ENCODE results near the gene GSN. TPM values are rescaled to one million over a fixed set of nuclear protein-coding genes. Genes with fewer than 3 reads are reported as not detected.
"Not testable (repeated sequence)": the region's sequence is repeated elsewhere in the genome, so short reads cannot be mapped to it uniquely, and the experiment has no call there.

Gene GSN
- total RNA-seq, 2 donors from 2014 or later: 9.4 to 40.9 TPM

DNA sequence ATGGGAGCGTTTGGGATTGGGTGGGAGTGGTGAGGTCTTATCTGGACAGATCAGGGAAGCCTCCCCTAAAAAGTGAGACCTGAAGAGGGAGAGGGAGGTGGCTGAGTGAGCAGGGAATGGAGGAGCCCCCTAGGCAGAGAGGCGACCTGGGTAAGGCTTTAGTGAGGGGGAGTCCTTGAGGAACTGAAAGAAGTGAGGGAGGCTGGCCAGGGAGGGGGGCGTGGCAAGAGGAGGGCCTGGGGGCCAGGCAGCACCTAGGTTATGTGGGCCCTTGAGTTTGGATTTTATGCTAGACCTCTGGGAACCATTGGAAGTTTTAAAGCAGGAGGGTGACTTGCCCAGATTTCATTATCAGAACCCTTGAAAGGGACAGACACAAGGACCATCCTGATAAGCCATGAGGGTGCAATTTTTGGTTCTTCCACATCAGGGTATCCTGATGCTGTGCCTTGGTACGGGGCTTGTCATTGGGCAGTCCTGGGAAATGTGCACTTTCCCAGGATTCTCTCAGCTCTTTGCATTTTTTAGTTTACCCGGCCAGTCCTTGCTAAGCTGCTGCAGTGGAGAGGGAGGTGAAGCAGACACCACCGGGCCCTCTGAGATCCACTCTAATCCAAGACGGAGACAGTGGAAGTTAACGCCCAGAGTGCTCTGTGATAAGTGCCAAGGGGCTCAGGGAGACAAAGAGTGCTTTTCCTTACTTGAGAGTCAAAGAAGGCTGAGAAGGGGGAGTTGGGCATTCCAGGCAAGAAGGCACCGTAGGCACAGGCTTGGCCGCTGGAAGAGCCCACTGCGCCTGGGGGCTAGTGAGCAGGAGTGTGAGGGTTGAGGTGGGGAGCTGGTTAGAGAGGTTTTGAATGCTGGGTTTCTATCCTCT lies 16.1 kb downstream of the GSN start:
- ATAC-seq (no peak), DNase-seq (ENCODE audit: low spot score) (no peak)
- Mint-ChIP-seq H3K36me3 (no peaks in the 10 kb centered on the region), H3K4me3 (no peak overlapping the region), H3K27ac (no peak overlapping the region), H3K9me3 (no peaks in the 10 kb centered on the region), H3K4me1 (ENCODE audit: low read depth in 2 of 2) (peaks cover 9 to 30% of the 10 kb centered on the region in 2 donors), H3K27me3 (no peaks in the 10 kb centered on the region)

DNA sequence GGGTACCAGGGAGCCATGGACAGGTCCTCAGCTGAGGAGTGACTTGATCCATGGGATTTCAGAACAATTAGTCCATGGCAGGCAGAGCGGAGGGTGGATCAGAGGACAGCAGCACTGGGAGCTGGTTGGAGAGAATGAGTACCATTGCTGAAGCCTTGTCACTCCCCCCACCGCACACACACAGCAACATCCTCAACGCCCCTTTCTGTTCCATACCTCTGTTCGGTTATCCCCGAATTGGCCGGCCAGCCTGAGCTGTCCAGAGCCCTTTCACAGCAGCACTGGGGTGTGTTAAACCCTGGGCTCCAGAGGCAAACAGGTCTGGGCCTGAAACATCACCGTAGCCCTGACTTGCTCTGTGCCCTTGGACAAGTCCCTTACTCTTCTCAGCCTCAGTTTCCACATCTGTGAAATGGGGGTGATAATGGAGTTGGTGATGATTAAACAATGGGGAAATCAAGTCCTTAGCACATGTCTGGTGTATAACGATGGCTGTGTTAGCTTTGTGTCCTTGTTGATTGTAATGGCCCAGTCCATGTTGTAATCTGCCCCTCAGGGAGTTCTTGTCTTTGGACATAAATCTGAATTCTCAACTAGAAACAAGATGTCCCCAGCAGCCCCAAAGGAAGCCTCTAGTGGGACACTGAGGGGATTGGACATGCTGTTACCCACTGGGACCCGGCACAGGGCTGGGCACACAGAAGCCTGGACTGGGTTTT lies 16.9 kb downstream of the GSN start:
- DNase-seq (ENCODE audit: low spot score) (no peak), ATAC-seq (no peak)
- Mint-ChIP-seq H3K27me3 (no peaks in the 10 kb centered on the region), H3K27ac (no peak overlapping the region), H3K4me1 (ENCODE audit: low read depth in 2 of 2) (peaks cover 4 to 28% of the 10 kb centered on the region in 2 donors), H3K36me3 (no peaks in the 10 kb centered on the region), H3K9me3 (no peaks in the 10 kb centered on the region), H3K4me3 (no peak overlapping the region)

DNA sequence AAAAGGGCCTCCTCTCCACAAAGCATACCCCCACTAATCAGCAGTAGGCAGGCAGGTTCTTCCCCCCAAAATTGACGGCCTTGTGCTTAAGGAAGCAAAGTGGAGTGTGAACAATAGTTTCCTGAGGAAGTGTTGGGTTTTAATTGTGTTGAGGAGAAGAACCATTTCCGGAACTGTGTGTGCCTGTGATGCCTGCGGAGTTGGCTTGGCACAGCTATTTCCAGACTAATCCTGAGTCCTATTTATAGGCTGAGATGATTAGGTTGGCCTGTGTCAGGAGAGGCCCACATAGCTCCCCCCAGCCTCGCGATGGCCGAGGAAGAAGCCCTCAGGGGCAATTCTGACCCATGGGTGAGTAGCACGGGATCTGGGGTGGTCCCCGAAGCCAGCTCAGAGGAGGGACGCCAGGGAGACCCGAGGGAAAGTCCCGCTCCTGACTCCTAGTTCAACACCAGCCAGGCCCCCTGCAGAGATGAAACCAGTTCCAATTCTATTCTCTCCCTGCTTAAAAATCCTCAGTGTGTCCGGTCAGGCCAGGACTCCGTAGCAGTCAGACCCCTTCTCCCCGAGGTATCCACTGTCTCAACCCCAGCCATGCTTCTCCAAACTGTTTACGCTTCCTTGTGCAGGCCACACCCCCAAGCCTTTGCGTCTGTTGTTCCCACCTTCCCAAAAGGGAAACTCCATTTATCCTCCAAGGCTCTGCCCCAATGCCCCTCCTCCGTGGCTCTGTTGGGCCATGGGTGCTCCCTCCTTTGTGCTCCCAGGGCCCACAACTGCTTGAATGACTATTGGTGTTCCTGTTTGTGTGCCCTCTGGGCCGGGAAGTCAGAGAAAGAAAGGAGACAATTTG lies 18.1 kb downstream of the GSN start:
- DNase-seq (ENCODE audit: low spot score) (no peak), ATAC-seq (no peak)
- no peaks in the 10 kb centered on the region for H3K27me3 Mint-ChIP-seq
- H3K9me3 Mint-ChIP-seq: no peaks in the 10 kb centered on the region
- peaks cover 4 to 25% of the 10 kb centered on the region in 2 donors for H3K4me1 Mint-ChIP-seq (ENCODE audit: low read depth in 2 of 2)
- H3K36me3 Mint-ChIP-seq: no peaks in the 10 kb centered on the region
- H3K27ac Mint-ChIP-seq: peak overlapping the region; percentile 27 to 57
- no peak overlapping the region for H3K4me3 Mint-ChIP-seq

DNA sequence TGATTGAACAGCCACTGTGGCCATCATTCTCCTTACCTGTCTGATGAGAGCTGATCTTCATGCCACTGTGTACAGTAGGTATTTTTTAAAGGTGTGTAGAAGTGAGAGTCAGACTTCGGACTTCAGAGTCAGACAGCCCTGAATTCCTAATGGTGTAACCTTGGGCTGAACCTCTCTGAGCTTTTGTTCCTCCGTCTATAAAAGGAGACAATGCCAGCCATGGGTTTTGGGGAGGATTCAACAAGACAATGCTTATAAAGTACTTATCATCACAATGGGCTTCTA lies 18.7 kb downstream of the GSN start:
- Mint-ChIP-seq H3K4me1 (ENCODE audit: low read depth in 2 of 2) (peaks cover 4 to 23% of the 10 kb centered on the region in 2 donors), H3K36me3 (no peaks in the 10 kb centered on the region), H3K9me3 (no peaks in the 10 kb centered on the region), H3K27ac (peak overlapping the region; percentile 27 to 57), H3K27me3 (no peaks in the 10 kb centered on the region), H3K4me3 (no peak overlapping the region)
- ATAC-seq: no peak
- no peak for DNase-seq (ENCODE audit: low spot score)

DNA sequence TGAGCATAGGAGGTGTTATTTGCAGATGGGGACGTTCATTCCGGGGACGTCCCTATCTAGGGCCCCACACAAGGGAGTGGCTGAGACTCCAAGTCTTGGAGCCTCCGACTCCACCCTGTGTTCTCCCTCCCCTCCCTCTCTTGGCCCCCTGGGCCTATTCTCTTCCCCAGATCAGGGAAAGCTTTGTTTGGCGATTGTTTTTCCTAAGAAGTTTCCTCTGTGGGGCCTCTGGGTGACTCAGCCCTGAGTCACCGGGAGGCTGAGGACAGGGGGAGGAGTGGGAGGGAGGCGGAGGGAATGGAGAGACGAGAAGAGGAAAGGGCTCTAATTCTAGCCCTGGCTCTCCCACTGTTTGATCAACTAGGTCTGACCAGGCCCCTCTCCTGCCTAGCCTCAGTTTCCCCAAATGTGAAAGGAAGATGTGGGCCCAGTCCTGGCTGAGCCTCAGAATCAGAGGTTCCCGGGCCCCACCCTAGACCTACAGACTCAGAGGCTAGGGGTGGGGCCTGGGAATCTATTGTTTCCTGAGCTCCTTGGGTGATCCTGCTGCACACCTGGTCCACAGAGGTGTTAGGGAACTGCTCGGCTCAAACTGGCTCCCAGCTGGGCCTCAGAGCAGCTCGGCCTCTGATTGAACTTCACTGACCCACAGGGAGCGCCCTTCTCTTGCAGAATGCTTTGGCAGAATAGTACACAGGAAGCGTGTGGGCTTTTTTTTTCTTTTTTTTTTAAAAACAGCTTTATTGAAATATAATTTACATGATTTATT lies 19.2 kb downstream of the GSN start:
- no peak overlapping the region for H3K4me3 Mint-ChIP-seq
- ATAC-seq (no peak), DNase-seq (ENCODE audit: low spot score) (peak; percentile 23)
- H3K27me3 Mint-ChIP-seq: no peaks in the 10 kb centered on the region
- no peaks in the 10 kb centered on the region for H3K36me3 Mint-ChIP-seq
- H3K4me1 Mint-ChIP-seq (ENCODE audit: low read depth in 2 of 2): peaks cover 4 to 23% of the 10 kb centered on the region in 2 donors
- H3K27ac Mint-ChIP-seq: no peak overlapping the region
- H3K9me3 Mint-ChIP-seq: no peaks in the 10 kb centered on the region

DNA sequence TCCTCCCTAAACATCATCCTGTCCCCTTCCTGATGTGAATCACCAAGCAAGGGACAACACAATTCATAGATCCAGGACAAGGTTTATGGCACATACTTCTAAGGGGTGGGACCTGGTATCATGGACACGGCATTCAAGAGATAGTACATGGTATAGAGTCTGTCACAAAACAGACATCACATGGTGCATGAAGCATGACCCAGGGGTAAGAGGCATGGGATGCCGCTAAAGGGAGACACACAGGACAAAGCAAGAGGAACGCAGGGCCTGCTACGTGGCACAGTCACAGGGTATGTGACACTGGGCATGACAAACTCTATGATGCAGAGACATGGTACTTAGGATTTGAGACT lies 20.7 kb downstream of the GSN start:
- no peaks in the 10 kb centered on the region for H3K36me3 Mint-ChIP-seq
- no peaks in the 10 kb centered on the region for H3K9me3 Mint-ChIP-seq
- H3K27me3 Mint-ChIP-seq: no peaks in the 10 kb centered on the region
- ATAC-seq (no peak), DNase-seq (ENCODE audit: low spot score) (peak; percentile 32)
- no peak overlapping the region for H3K27ac Mint-ChIP-seq
- peaks cover 4 to 20% of the 10 kb centered on the region in 2 donors for H3K4me1 Mint-ChIP-seq (ENCODE audit: low read depth in 2 of 2)
- no peak overlapping the region for H3K4me3 Mint-ChIP-seq

DNA sequence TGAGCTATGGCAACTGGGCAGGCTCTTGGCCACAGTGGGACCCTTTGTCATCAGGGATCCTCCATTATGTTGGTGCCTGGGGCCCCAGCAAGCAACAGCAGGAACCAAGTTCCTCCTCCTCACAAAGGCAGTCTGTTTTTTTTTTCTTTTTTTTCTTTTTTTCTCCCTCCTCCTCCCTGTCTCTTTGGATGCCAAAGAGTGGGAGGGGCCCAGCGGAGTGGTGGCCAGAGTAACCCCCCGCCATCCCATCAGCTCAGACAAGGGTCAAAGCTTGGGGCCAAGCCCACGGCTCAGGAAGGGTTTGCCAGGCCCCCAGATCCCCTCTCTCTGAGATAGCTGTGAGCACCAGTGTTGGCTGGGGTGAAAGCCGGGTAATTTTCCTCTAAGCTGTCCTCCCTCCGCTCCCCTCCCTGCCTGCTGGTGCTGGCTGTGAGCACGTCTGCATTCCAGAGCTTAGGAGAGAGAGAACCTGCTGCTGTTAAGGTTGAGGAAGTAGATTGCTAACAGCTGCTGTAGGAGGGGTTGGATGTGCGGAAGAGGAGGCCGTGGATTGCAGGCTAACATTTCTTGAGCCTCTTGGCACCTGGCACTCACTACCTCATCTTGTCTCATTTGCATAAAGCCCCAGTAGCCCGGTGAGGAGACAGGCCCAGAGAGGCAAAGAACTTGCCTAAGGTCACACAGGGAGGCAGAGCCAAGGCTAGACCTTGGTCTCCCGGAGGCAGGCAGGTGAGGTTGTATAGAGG lies 21.2 kb downstream of the GSN start:
- DNase-seq (ENCODE audit: low spot score): peak; percentile 47
- no peaks in the 10 kb centered on the region for H3K27me3 Mint-ChIP-seq
- ATAC-seq: no peak
- no peak overlapping the region for H3K27ac Mint-ChIP-seq
- H3K9me3 Mint-ChIP-seq: no peaks in the 10 kb centered on the region
- H3K4me3 Mint-ChIP-seq: no peak overlapping the region
- no peaks in the 10 kb centered on the region for H3K36me3 Mint-ChIP-seq
- peaks cover 4 to 19% of the 10 kb centered on the region in 2 donors for H3K4me1 Mint-ChIP-seq (ENCODE audit: low read depth in 2 of 2)

DNA sequence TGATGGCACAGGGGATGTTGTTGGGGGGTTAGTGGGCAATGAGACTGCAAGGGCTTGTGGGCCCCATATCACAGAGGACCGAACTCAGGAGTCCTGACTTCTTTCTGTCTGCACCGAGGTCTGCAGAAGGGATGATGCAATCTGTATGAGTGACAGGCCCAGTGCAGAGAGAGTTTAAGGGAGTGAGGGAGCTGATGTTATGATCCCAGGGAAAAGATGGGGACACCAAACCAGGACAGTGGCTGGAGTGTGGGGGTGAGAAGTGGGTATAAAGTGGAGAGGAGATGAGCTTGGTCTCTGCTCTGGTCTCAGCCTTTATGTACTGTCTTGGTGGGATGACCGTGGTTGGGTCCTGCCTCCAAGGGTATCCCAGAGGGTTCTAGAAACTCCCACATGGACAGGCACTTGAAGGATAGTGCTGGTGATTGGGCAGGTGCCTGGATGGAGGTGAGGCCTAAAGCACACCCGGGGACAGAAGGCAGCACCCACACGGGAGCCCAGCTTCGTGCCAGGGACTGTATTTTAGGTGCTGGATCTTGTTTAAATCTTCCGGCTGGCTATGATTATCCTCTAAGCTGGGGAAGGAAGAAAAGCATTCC lies 21.9 kb downstream of the GSN start:
- Mint-ChIP-seq H3K36me3 (no peaks in the 10 kb centered on the region), H3K27ac (no peak overlapping the region), H3K9me3 (no peaks in the 10 kb centered on the region), H3K27me3 (no peaks in the 10 kb centered on the region), H3K4me3 (no peak overlapping the region), H3K4me1 (ENCODE audit: low read depth in 2 of 2) (peaks cover 4 to 19% of the 10 kb centered on the region in 2 donors)
- DNase-seq (ENCODE audit: low spot score): peak; percentile 35
- no peak for ATAC-seq

DNA sequence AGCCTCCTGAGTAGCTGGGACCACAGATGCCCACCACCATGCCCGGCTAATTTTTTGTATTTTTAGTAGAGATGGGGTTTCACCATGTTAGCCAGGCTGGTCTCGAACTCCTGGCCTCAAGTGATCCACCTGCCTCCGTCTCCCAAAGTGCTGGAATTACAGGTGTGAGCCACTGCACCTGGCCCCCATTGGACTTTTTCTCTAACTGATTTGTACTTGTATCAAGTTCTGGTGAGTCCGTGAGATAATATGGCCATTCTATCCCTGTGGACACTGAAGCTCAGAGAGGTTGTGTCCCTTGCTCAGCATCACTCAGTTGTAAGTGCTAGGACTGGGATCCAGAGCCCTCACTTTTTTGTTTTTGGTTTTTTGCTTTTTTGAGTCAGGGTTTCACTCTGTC lies 23.6 kb downstream of the GSN start:
- H3K36me3 Mint-ChIP-seq; H3K4me3 Mint-ChIP-seq; H3K27ac Mint-ChIP-seq; H3K9me3 Mint-ChIP-seq; H3K27me3 Mint-ChIP-seq; ATAC-seq; DNase-seq (ENCODE audit: low spot score): not testable (repeated sequence)
- H3K4me1 Mint-ChIP-seq (ENCODE audit: low read depth in 2 of 2): peaks cover 2 to 11% of the 10 kb centered on the region in 2 donors

DNA sequence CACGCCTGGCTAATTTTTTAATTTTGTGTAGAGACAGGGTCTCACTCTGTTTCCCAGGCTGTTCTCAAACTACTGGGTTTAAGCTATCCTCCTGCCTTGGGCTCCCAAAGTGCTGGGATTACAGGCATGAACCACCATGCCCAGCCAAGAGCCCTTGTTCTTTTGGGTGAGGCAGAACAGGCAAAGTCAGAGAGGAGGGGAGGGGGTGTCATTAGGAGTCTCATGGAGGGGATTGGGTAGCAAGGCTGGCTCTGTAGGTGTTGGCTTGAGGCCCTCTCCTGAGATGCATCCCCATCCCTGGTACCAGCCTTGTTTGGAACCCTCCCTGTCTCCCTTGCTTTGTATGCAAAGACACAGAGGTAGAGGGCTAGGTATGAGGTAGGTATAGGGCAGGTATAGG lies 24.1 kb downstream of the GSN start:
- ATAC-seq (no peak), DNase-seq (ENCODE audit: low spot score) (no peak)
- H3K27me3 Mint-ChIP-seq: no peaks in the 10 kb centered on the region
- H3K27ac Mint-ChIP-seq: no peak overlapping the region
- H3K9me3 Mint-ChIP-seq: no peaks in the 10 kb centered on the region
- no peaks in the 10 kb centered on the region for H3K36me3 Mint-ChIP-seq
- no peak overlapping the region for H3K4me3 Mint-ChIP-seq
- peaks cover 0 to 9% of the 10 kb centered on the region in 2 donors for H3K4me1 Mint-ChIP-seq (ENCODE audit: low read depth in 2 of 2)

DNA sequence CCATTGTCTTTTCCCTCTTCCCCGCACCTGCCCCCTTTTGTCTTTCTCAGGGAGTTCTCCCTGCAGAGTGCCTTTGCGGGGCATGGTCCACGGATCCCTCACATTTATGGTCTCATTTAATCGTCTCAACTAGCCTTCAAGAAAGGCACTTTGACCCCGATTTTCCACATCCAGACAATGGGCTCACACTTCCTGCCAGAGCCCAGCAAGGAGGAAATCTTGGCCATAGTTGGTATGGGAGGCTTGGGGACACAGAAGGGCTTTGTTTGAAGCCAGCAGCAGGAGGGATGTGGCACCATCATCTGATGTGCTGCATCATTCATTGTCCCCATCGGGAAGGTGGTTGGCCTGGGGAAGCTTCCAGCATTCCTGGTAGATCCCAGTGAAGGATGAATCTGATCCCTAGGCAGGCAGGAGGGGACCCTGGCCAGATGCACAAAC lies 24.9 kb downstream of the GSN start:
- DNase-seq (ENCODE audit: low spot score) (peak; percentile 55), ATAC-seq (no peak)
- Mint-ChIP-seq H3K4me1 (ENCODE audit: low read depth in 2 of 2) (peaks cover 0 to 7% of the 10 kb centered on the region in 2 donors), H3K4me3 (no peak overlapping the region), H3K27me3 (no peaks in the 10 kb centered on the region), H3K9me3 (no peaks in the 10 kb centered on the region), H3K36me3 (no peaks in the 10 kb centered on the region), H3K27ac (no peak overlapping the region)

DNA sequence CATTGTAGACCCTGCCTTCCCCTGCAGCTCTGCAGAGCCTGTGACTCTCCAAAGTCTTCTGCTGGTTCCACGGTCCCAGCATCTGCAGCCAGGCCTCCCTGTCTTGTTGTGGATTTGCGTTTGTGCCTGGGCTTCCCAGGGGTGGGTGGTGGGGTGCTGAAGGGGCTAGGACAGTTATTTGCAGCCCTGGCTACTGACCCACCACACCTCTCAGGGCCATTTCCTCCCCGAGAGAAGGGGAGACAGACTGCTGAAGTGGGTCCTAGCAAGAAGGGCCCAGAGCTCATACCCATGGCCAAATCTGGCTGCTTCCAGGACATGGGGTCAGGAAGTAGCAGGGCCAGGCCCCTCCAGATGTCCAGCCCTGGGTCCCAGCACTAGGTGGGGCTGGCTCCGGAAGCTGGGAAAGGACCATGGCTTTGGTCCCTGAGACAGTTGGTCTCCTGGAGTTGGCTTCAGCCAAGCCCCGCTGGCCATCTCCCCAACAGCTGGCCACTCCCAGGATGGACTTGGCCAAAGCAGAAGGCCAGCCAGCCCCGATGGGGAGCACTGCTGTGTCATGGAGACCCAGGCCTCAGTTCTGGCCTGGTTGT lies 26.3 kb downstream of the GSN start:
- no peak for ATAC-seq
- no peak overlapping the region for H3K27ac Mint-ChIP-seq
- H3K4me1 Mint-ChIP-seq (ENCODE audit: low read depth in 2 of 2): peaks cover 10% of the 10 kb centered on the region in 2 donors

More for the DNA sequence above, 26.3 kb downstream of the GSN start:
- Mint-ChIP-seq H3K9me3 (no peaks in the 10 kb centered on the region), H3K36me3 (no peaks in the 10 kb centered on the region), H3K27me3 (no peaks in the 10 kb centered on the region), H3K4me3 (no peak overlapping the region)
- DNase-seq (ENCODE audit: low spot score): peak; percentile 41

All from natural killer cell treated with Interleukin-12 subunit alpha and Interleukin-12 subunit beta and Interleukin-15 and Interleukin-18, amount 100 ng/mL, for 72 hours (primary cell).